Amniotic epithelial cell (primary cell): ENCODE results near the gene RHEX.
A peak's percentile ranks its signal among the peaks of the same experiment; 100 is the strongest.
"Not testable (repeated sequence)": the region's sequence is repeated elsewhere in the genome, so short reads cannot be mapped to it uniquely, and the experiment has no call there.

Source experiments
- DNase-seq: peaks from one replicate; pipeline ENCODE4 v3.0.0-alpha.2; 2010; ENCODE audit warnings: low read depth

Gene RHEX, protein sequence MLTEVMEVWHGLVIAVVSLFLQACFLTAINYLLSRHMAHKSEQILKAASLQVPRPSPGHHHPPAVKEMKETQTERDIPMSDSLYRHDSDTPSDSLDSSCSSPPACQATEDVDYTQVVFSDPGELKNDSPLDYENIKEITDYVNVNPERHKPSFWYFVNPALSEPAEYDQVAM

DNA sequence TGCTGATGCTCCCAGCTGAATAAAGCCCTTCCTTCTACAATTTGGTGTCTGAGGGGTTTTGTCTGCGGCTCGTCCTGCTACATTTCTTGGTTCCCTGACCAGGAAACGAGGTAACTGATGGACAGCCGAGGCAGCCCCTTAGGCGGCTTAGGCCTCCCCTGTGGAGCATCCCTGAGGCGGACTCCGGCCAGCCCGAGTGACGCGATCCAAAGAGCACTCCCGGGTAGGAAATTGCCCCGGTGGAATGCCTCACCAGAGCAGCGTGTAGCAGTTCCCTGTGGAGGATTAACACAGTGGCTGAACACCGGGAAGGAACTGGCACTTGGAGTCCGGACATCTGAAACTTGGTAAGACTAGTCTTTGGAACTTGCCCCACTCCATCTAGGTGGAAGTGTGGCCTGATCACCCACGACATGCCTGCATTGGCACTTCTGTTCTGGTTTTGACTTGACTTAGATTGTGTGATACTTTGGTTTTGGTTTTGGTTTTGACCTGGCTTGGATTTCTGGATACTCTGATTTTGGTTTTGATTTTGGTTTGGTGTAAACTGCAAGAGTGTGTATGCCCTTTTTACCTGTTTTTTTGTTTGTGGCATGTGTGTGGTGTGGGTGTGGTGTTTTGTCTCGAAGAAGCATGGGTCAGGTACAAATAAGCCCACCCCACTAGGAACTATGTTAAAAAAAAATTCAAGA, at the start of gene RHEX:
Gene RHEX, plus strand, starts transcription at position 255 of the 692 bp plus-strand sequence. CDS start 44,656 bp downstream, outside the sequence.
- not testable (repeated sequence) for DNase-seq

DNA sequence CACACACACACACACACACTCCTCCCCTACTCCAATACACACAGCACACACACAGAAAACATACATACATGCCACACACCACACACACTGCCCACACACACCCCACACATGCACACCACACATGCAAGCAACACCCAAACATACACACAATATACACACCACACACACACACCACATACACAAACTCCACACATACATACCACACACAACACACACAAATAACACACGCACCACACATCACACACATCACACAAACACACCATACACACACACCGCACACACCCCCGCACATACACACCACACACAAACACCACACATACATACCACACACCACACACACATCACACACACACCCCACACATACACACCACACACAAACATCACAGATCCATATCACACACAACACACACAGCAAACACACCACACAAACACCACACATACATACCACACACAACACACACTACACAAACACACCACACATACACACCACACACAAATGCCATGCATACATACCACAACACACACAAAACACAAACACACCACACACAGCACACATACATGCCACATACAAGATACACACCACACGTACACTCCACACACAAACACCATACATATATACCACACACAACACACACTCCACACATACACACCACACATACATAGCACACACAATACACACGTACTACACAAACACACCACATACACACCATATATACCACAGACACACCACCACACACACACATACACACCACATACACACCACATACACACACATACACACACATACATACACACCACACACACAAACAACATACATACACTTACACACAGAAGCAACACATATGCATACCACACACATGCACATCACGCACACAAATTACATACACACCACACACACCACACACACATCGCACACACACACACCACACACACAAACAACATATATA, 48.8 kb upstream of the RHEX start:
- DNase-seq = peak; percentile 10

DNA sequence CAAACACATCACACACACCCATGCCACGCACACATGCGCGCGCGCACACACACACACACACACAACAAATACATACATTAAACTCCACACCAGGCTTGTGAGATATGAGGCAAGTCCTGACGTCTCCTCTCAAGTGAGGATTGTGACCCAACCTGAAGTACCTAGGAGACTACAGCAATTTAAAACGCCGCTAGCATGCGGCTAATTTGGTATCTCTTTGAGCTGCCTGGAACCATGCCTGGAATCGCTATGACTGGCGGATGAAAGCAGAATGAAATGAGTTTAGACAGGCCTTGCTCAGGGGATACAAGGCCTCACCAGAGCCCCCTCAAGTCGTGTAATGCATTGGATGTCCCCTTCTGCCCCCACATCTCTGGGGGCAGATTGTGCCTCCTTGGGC, 48.1 kb upstream of the RHEX start:
- peak; percentile 47 for DNase-seq

DNA sequence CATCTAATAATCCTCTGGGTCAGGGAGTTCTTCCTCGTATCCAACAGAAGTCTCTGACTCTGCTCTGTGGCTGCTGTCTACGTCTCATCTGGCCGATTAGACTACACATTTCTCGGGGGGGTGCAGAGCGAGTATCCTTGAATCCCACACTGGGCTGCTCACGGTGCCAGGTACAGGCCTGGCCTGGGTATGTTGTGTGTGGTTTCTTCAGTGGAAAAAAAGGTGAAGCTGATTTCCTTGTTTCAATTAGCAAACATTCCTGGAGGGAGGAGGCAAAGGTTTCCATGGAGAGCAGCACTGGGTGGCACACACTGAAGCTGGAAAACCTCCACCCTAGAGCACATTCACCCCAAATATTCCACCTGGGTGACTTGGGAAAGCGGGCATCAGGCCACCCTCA, 47.7 kb upstream of the RHEX start:
- DNase-seq = peak; percentile 59

DNA sequence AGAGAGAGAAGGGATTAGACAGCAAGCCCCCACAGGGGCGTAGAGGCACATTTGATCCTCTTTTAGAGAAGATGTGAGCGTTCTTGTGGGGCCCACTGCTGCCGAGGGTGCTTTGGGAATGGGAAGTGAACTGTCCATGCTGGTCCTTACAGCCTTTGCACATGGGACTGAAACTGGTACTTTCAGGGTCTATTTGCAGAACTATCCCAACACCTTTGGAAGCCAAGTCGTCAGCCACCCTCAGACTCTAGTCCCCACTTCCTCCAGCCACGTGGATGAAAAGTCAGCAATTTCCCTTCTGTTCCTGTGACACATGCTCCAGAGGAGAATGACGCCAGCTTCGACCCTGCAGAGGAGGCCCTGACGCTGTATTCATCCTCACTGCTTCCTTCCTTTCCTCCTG, 47.2 kb upstream of the RHEX start:
- no peak for DNase-seq

DNA sequence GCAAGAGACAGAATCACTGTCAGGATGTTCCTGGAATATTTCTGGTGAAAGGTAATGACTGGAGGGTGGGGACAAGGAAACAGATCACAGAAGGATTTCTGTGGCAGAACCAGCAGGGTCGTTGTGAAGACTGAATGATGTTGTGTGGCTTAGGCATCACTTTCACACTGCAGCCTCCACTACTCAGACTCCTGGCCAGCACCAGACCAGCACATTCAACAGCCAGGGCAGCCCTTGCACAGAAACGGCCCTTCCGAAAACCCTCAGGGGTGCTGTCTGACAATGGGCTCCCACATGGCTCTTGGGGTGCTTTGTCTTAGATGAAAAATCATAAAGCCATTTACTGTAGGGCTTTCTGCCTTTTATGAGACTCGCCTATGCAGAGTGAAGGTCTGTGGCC, 46.0 kb upstream of the RHEX start:
- no peak for DNase-seq

DNA sequence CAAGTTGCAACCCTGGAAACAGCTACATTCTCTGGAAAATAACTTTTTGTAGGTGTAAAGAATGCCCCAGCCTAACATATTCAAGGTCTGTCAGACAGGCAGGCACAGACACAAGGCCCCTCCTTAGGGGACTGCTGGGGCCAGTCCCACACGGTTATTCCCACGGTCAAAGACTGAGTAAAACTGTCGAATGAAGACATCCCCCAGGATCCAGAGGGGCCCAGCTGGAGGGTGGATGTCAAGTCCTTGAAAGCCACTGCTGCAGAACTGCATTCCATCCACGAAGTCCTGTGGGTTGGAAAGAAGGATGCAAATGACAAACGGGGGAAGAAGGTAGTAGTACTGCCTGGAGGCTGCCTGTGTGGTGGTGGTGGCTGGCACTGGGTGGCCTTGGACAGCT, 42.9 kb upstream of the RHEX start:
- DNase-seq = no peak

DNA sequence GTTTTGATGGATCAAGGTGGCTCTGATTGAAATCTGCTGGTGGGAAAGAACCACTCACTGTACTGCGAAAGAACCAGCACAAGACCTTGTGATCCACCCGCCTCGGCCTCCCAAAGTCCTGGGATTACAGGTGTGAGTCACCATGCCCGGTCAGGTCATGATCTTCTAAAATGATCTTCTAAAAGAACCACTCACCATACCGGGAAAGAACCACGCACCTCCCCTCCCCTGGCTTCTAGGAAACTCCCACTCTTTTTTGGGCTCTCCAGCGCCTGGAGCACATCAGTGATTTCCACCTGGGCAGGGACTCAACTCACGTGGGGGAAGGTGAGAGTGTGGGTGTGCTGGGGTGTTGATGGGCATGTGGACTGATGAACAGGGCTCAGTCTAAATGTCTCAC, 41.9 kb upstream of the RHEX start:
- DNase-seq = peak; percentile 19

DNA sequence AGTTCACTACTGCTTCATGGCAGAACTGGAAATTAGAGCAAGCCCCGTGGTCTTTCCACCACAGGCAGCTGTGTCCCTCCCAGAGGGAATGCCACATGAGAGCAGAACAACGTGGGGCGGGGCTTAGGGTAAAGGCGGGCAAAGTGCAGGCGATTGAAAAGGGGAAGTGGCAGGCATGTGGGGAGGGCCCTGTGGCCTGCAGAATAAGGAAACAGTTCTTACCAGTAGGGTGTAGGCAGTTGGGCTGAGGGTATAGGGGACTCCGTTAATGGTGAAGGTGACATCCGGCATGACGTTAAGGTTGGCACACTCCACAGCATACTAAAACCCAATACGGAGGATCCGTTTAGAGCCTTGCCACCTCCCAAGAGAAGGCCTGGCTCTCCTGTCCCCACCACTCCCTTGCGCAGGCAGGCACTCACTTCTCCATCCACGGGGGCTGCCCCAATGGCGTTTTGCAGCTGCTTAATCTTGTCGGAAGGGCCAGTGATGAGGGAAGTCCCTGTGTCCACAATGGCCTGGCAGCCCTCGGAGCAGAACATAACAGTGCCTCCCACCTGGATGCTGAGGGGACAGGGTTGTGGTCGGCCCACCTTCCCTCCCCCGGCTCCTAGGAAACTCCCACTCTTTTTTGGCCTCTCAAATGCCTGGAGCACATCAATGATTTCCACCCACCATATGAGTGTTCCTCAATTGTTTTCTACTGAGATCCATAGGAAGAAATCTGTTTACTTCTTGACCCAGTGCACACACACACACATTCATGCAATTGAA, 40.7 kb upstream of the RHEX start:
- DNase-seq = no peak

DNA sequence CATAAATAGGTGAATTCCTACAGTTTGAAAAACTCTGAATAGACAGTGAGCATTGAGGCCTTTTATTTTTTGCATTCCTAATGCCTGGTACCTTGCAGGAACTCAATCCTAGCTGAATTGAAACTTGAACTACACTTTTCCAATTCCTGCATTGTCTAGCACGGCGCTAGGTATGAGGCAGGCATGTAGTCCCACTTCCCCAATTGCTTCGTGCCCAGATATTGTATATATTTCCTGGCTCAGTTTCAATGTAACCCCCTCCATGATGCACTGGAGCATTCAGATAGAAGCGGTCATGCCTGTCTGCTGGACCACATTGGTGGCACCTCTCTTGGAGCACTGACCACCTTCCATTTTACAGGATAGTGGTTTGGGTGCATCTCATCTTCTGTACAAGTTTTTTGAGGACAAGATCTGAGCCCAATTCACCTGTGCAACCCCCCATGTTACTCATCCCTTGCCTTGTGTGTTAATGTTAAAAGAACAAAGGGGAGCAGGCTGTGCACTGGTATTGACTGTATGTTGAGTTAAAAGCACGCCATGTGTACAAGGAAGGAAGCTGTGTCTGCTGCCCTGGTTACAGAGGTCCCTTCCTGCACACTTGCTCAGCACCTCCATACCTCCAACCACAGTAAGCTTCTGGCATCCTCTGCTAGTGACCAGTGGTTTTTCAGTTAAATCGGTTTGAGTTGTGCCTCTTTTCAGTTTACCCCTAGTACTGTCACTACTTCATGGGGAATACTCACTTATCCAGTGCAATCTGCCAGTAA, 39.8 kb upstream of the RHEX start:
- DNase-seq = no peak

DNA sequence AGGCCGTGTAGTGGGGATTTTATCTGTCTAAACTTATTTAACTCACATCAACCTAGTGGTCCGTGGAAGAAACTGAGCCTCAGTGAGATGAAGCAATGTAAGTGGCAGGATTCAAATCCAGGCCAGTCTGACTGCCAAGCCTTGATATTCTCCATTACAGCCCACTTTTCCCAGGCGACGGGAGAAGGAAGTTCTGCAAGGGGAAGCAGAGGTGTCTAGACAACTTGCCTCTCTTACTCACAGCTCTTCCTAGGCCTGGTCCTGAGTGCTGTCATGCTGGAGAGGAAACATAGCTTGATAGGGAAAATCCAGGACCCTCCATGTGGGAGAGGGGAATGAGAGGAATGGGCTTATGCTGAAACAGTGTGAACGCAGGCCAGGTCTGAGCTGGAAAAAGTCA, 38.4 kb upstream of the RHEX start:
- DNase-seq = no peak

DNA sequence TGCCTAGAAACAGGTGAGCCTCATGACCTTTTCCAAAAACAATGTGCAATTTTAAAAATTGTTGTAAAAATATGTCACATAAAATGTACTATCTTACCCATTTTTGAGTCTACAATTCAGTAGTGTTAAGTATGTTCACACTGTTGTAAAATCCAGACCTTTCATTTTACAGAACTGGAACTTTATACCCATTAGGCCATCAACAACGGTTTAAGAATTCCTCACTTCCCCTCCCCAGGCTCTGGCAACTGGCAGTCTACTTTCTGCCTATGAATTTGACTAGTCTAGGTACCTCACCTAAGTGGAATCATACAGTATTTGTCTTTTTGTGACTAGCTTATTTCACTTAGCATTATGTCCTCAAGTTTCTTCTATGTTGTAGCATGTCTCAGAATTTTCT, 37.9 kb upstream of the RHEX start:
- no peak for DNase-seq

DNA sequence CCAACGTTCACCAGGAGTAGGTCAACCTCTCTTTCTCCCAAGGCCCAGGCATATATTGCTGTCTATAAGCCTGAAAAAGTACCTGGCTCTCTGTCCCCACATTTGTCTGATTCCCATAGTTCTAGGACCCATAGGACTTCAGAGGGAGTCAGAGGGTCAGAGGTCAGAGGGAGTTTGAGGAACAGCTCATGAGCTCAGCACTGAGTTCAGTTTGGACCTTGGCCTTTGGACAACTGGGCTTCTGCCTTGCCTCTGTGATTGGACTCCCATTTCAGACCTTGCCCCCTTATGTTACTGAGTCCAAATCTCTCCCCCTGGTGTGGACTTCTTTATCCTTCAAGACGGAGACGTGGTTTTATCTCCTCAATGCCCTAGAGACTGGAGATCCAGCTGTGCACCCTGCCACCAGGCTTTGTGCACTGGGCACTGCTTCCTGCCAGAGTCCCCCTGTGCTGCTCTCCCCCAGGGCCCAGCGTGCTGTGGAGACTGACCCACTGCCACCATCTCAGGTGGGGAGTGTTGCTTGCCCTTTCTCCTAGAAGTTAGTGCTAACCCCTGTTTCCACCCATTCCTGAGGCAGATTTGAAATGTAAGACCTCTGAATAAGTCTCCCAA, 32.5 kb upstream of the RHEX start:
- DNase-seq = no peak

DNA sequence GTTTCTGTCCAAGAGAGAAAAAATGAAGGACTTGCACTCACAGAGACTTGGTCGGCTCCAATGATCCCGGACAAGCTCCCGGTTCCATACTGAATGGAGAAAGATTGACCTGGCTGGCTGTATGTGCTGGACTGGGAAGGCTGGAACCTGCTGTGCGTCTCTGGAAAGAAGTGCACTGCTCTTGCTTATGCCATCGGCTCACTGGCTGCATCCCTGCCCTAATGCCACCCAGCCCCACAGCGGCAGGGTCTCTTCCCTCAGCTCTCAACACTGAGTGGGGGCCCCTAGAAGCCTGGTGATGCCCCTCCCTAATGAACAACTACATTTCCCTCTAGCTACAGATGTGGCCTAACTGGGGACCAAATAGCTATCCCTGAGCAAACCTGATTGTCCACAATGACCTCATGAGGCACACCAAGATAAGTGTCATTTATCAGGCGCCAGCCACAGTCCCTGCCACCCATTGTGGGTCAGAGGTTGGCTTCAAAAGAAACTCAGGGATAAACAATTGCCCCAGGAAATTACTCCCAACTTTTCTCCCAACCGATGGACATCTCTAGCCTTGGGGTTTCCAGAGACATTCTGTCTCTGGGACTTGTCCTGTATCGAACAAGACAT, 31.9 kb upstream of the RHEX start:
- no peak for DNase-seq

DNA sequence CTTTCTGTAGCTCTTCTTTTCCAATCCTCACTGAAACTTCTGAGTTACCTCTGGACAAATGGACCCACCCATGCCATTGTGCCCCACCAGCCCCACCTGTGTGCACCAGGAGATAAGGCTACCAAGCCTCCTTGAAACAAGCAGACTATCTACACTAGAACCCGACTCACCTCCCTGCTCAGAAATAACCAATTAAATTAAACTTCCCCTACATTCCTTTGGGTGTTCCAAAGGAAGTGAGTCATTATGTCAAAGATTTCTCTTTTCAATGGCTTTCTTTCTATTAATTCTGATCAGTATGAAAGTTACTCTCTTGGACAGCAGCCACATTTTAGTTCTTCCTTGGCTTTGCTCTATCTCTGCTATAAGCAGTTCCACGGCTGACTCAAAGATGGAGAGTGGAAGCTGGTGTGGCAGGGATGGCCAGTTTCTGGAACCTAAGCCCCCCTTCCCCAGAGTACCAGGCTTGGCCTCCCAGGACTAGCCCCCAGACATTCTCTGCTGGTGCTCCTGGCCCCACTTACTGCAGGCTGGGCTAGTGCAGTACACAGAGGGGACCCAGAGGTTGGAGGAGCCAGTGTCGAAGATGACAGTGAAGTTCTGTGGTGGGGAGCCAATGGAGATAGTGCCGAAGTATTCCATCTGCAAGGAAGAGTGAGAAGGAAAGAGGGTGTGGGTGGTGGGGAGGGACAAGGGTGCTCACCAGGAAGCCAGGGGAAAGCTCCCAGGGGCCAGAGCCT, 31.2 kb upstream of the RHEX start:
- no peak for DNase-seq

DNA sequence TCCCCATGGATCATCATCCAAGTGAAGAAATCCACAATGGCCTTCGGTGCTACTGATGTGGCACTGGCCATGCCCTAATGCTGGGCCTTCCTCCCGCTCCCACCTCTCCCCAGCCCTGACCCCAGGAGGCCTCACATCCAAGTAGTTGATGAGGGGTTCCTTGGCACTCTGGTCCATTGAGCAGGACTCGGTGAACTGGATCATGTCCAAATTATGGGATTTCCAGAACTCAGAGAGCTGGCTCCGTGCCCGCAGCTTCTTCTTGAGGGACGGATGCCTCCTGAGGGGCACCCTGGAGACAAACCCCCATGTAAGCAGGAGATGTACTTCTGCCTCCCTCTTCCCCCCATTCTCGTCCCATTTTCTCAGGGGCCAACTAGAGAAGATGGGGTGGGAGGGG, 30.2 kb upstream of the RHEX start:
- no peak for DNase-seq

DNA sequence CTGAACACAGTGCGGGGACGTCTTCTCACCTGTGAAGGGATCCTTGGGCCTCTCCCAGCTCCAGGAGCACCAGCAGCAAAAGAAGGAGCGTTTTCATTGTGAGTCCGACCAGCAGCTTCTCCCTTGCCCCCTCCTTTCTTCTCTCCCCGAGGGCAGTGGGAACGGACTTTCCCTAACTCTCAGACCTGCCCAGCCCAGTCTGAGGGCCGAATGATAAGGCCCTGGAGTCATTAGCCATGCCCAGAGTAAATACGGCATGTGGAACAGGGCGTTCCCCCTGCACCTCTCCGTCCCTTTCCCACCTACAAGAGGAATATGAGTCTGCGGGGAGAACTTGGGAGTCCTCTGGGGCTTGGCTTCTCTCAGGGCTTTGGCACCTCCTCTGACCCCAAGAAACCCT, 29.3 kb upstream of the RHEX start, which contains the start of gene CTSE:
Gene CTSE, minus strand, starts transcription at position 201 of the 400 bp plus-strand sequence. Its CDS starts 104 bp downstream, at position 97.
- no peak for DNase-seq

DNA sequence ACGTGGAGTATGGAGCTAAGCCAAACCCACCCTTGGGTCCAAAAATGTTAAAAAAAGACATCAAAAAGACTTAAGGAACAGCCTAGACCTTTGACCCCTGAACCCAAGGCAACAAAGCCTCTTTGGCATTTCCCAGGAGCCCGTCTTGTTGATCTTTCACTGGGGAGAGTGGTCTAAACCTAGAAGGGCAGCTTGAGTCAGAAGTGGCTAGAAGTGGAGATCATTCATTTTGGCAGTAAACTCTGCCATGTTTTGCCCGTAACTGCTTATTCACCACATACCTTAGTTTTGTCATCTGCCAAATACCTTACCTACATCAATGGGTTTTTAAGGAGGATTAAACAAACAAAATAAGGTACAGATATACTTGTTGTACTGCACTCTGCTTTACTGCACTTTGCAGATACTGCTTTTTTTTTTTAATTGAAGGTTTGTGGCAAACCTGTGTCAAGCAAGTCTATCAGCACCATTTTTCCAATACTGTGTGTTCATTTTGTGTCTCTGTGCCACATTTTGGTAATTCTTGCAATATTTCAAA, 27.6 kb upstream of the RHEX start:
- DNase-seq = no peak

DNA sequence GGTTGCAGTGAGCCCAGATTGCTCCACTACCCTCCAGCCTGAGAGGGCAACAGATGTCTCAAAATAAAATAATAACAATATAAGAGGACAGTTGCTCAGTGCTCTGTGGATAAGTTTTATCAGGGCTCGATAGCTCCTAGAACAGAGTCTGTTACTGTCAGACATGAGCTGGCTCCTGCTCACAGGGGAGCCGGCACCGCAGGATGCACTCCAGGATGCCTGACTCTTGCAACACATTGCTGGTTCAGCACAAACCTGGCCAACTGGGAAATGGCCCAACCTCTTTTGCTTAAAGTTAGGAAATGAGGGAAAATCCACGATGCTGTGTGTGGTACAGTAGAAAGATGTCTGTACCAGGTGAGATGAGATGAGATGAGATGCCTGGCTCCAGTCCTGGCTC, 23.5 kb upstream of the RHEX start:
- peak; percentile 82 for DNase-seq
